Measurements from ENCODE around the gene UQCR10.

Gene UQCR10

DNA sequence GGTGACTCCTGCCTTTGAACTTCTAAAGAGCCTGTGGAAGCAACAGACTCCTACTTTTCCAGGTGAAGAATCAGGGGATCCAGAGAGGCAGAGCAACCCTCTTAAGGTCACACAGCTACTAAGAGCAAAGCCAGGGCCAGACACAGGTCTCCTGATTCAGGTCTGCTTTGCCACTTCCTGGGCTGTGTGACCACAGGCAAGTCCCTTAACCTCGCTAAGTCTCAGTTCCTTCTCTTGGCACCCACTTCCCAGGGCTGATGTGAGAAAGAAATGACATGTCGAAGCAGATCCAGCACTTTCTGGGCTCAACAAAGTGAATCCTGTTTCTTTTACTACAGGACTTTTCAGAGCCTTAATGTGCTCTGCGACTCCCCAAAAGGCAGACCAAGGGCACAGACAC, 30.2 kb downstream of the UQCR10 start:
- DNase-seq (ENCODE audit: extremely low read depth in 1 of 2, low read depth in 1 of 2): no peak

- no peak for DNase-seq (ENCODE audit: extremely low read depth in 1 of 2, low read depth in 1 of 2)
Observed at GRCh38 chr22:29798318-29798717, 31.1 kb downstream of the UQCR10 start.

DNA sequence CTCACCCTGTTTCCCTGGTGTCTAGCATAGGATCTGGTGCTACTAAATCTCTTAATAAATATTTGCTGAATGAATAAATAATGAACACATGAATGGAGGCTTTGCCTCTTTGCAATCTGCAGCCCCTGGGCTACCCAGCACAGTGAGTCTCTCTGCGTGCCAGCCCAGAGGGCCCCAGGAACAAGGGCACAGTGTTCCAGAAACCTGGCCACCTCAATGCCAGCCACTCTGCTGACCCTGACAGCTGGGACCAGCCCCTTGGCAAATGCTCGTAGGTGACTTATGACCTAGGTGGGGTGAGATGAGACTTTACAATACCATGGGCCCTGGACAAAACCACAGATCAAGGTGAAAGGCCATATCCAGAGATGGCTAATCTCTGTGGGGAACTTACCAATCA, 31.6 kb downstream of the UQCR10 start:
- no peak for DNase-seq (ENCODE audit: extremely low read depth in 1 of 2, low read depth in 1 of 2)

DNA sequence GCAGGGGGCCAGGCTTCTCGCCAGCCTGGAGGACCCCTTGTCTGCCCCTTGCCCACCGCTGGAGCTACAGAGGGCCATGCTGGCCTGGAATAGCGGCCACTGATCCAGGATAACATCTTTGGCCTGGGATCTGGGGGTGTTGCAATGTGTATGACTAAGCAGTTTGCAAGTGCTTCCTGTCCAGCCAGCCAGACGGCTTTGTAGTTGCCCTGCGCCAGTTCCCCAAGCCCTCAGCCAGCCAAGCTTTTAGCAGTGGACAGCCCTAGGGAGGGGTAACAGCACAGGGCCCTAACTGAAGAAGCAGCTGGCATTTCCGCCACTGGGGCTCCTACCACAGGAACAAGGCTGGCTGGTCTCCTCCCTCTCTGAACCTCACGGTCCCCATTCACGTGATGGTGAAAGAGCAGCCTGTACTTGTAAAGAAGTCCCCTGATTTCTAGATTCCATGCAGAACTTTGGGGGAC, 32.1 kb downstream of the UQCR10 start:
- DNase-seq (ENCODE audit: extremely low read depth in 1 of 2, low read depth in 1 of 2): no peak

DNA sequence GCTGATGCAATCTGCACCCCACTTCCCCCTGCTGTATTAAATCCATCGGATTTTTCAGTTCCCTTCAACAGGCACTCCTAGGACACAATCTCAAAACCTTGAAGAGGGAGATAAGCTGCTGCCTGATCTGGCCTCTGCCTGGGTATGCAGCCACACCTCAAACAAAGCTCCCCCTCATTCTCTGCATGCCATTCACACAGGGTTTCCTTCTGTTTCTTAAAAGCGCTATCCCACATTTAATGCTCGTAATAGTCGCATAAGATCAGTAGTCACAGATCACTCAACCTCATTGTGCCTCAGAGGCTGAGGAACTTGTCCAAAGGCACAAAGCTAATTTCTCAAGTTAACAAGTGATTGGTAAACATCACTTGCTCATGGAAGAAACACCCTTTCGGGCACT, 34.0 kb downstream of the UQCR10 start:
- DNase-seq (ENCODE audit: extremely low read depth in 1 of 2, low read depth in 1 of 2): no peak

DNA sequence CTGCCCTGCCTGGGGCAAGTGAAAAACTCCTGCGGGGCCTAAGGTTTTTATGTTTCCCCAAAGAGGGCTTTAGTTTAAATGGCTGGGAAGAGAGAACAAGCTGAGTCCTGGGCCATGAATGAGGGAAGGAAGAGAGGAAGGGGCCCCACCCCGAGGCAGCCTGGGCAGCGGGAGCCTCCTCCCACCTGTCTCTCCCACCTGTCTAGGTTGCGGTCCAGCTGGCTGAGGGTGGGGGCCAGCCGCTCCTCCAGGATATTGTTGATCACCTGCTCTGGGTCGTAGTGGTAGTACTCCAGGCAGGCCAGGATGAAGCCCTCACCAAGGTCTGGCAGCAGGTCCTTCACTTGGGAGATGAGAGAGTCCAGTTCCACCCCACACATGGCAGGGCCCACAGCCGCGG, 34.6 kb downstream of the UQCR10 start:
- DNase-seq (ENCODE audit: extremely low read depth in 1 of 2, low read depth in 1 of 2): no peak

GRCh38 chr22:29803190-29803589, 36.0 kb downstream of the UQCR10 start:
- no peak for DNase-seq (ENCODE audit: extremely low read depth in 1 of 2, low read depth in 1 of 2)

GRCh38 chr22:29804985-29805384, 37.8 kb downstream of the UQCR10 start:
- DNase-seq (ENCODE audit: extremely low read depth in 1 of 2, low read depth in 1 of 2): no peak

DNA sequence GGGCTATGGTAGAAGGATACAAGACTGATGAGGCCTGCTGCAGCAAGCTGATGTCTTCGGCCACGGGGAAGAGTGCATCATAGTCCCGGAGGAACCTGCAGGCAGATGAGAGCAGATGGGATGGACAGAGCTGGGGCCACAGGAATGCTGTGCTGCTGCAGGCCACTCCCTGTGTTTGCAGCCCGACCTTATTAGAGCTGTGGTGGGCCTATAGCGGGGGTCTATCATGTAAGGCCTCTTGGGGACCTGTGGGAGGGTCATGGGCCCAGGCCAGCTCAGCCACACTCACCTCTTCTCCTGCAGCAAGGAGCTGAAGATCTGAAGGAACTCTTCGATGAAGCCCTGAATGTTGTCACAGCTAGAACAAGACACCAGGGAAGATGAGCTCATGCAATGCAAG, 39.0 kb downstream of the UQCR10 start:
- no peak for DNase-seq (ENCODE audit: extremely low read depth in 1 of 2, low read depth in 1 of 2)

GRCh38 chr22:29810216-29810615, 43.0 kb downstream of the UQCR10 start:
- no peak for DNase-seq (ENCODE audit: extremely low read depth in 1 of 2, low read depth in 1 of 2)

GRCh38 chr22:29811377-29811776, 44.2 kb downstream of the UQCR10 start:
- no peak for DNase-seq (ENCODE audit: extremely low read depth in 1 of 2, low read depth in 1 of 2)

GRCh38 chr22:29813126-29813525, 46.0 kb downstream of the UQCR10 start:
- DNase-seq (ENCODE audit: extremely low read depth in 1 of 2, low read depth in 1 of 2): no peak

DNA sequence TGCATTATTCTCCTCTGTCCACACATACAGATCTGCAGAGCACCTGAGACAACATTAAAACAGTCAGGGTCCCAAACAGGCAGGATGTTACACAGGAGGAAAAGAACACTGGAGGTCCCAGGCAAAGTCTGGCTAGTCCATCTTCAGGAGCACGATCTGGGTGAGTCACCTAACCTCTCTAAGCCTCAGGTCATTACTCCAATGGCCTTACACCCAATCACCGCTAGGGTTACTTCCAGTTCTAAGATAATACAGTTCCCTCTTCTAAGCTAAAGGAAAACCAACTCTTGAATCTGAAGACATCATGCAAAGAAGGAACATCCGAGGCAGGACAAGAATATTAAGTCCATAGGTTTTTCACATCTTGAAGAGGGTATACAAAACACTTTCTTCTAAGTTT, 46.4 kb downstream of the UQCR10 start:
- no peak for DNase-seq (ENCODE audit: extremely low read depth in 1 of 2, low read depth in 1 of 2)

DNA sequence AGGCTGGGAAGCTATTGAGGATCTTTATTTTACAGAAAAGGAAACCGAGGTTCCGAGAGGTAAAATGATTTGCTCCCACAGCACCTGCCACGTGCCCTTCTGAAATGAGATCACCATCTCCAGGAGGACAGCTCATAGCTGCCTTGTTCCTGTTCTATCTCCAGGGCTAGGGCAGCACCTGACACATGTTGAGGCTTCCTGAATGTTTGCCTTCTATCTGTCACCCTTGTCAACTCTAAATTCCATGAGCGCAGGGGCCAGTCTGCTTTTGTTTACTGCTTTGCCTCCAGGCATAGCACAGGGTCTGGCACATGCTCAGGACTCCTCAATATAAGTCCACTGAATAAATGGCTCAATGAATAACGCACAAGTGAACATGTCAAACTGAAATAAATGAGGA, 46.8 kb downstream of the UQCR10 start:
- no peak for DNase-seq (ENCODE audit: extremely low read depth in 1 of 2, low read depth in 1 of 2)

DNA sequence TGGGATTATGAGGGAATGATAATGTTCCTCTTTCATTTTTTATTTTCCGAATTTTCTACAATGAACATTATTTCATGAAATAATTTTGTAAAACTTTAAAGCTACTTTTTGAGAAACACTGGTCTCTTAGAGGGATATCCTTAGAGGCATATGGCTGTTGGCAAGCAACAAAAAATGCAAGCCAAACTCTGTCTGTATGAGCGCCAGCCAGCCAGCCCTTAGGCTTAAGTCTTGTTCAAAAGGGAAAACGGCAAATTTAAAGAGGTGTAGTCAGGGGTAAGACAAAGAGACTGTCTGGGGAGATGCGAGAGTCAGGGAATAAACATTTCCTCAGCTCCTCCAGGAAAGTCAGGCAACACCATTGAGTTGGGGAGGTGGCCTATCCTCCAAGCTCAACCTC, 48.4 kb downstream of the UQCR10 start:
- no peak for DNase-seq (ENCODE audit: extremely low read depth in 1 of 2, low read depth in 1 of 2)

GRCh38 chr22:29816128-29816527, 49.0 kb downstream of the UQCR10 start:
- no peak for DNase-seq (ENCODE audit: extremely low read depth in 1 of 2, low read depth in 1 of 2)

DNA sequence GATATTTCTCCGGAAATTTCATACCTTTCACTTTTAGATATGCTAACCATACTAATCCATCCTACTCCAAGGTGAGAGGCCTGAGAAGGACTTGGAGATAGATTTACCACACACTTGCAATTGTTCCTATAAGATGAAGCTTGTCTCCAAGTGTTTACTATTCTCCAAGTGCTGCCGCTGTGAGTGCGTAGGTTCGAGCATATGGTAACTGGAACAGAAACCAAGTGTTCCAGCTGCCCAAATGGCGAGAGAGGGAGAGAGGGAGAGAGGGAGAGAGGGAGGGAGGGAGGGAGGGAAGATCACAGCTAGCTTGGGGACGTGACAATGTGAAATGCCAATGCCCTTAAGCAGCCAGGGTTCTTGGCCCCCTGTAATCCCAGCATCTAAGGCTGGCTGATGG, 49.4 kb downstream of the UQCR10 start:
- no peak for DNase-seq (ENCODE audit: extremely low read depth in 1 of 2, low read depth in 1 of 2)

DNA sequence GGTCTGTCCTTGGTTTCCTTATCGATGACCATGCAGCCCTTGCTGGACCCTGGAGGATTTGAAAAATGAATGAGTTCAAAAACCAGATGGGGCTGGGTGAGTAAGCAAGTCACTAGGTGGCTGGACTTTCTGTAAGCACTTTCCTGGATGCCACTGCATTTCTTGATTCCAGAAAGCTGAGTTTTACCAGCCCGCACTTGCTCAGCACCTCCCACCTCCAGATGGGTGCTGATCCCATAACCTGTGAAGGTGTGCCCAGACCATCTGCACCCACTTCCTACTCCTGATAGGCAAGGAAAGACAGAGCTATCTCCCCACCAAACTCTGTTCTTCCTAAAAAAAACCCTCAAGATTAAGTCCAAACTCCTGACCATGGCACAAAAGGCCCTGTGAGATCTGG, 49.8 kb downstream of the UQCR10 start:
- DNase-seq (ENCODE audit: extremely low read depth in 1 of 2, low read depth in 1 of 2): no peak

- DNase-seq (ENCODE audit: extremely low read depth in 1 of 2, low read depth in 1 of 2): no peak
Observed at GRCh38 chr22:29817724-29818123, 50.6 kb downstream of the UQCR10 start.

GRCh38 chr22:29819501-29819900, 52.3 kb downstream of the UQCR10 start:
- DNase-seq (ENCODE audit: extremely low read depth in 1 of 2, low read depth in 1 of 2): no peak

Measured in activated CD8-positive, alpha-beta memory T cell treated with anti-CD3 and anti-CD28 coated beads for 1 hour (primary cell).